ENCODE results near the gene SLC16A10. TPM values are rescaled to one million over a fixed set of nuclear protein-coding genes. Genes with fewer than 3 reads are reported as not detected.
A peak's percentile ranks its signal among the peaks of the same experiment; 100 is the strongest.

Gene SLC16A10
- total RNA-seq, 2 experiments from 2014 or later: 13.4 to 13.8 TPM

GRCh38 chr6:111230351-111231089 is 143.2 kb downstream of the SLC16A10 start:
- peak in 1 of 14 experiments; percentile 13 for DNase-seq
- Mint-ChIP-seq H3K4me1 (ENCODE audit: low read depth) (no peaks in the 10 kb centered on the region), H3K27me3 (no peaks in the 10 kb centered on the region), H3K9me3 (no peaks in the 10 kb centered on the region), H3K27ac (no peak overlapping the region), H3K36me3 (ENCODE audit: low read depth) (no peaks in the 10 kb centered on the region), H3K4me3 (no peak overlapping the region)
- no peaks in the 10 kb centered on the region for H3K4me1 ChIP-seq (ENCODE audit: insufficient read depth, low read length)
- no peak overlapping the region for H3K27ac ChIP-seq (ENCODE audit: low read depth in 1 of 2, low read length in 2 of 2)
- ChIA-PET CTCF (interaction anchor here (1.0 kb wide), 1 partner anchor 8 kb away, joined by 3 read pairs; no protein-coding TSS in a partner anchor), POLR2A (no interaction called here)
- no peaks in the 10 kb centered on the region for H3K9me3 ChIP-seq (ENCODE audit: control insufficient read depth in 1 of 2, insufficient read depth in 1 of 2, low read length in 2 of 2)
- no peak overlapping the region for H3K4me3 ChIP-seq (ENCODE audit: low read length)
- H3K36me3 ChIP-seq (ENCODE audit: insufficient read depth, low read length): no peaks in the 10 kb centered on the region
- ATAC-seq (ENCODE audit: poor library complexity): no peak
- H3K27me3 ChIP-seq (ENCODE audit: control insufficient read depth in 1 of 2, insufficient read depth in 2 of 2, low read length in 2 of 2): no peaks in the 10 kb centered on the region
- no peak for TF ChIP-seq CTCF (IDR thresholded peaks at IDR 0.05)
- intact Hi-C loops (cut with DNase I, micrococcal nuclease): no loop called here

- Mint-ChIP-seq H3K9me3 (peaks cover 1% of the 10 kb centered on the region), H3K4me3 (no peak overlapping the region), H3K4me1 (ENCODE audit: low read depth) (no peaks in the 10 kb centered on the region), H3K27ac (no peak overlapping the region), H3K27me3 (no peaks in the 10 kb centered on the region), H3K36me3 (ENCODE audit: low read depth) (no peaks in the 10 kb centered on the region)
- H3K9me3 ChIP-seq (ENCODE audit: control insufficient read depth in 1 of 2, insufficient read depth in 1 of 2, low read length in 2 of 2): no peaks in the 10 kb centered on the region
- H3K36me3 ChIP-seq (ENCODE audit: insufficient read depth, low read length): no peaks in the 10 kb centered on the region
- no peaks in the 10 kb centered on the region for H3K4me1 ChIP-seq (ENCODE audit: insufficient read depth, low read length)
- ATAC-seq (ENCODE audit: poor library complexity): no peak
- no peak overlapping the region for H3K27ac ChIP-seq (ENCODE audit: low read depth in 1 of 2, low read length in 2 of 2)
- no peaks in the 10 kb centered on the region for H3K27me3 ChIP-seq (ENCODE audit: control insufficient read depth in 1 of 2, insufficient read depth in 2 of 2, low read length in 2 of 2)
- ChIA-PET CTCF (interaction anchor here (1.0 kb wide), 1 partner anchor 8 kb away, joined by 3 read pairs; no protein-coding TSS in a partner anchor), POLR2A (no interaction called here)
- no peak for TF ChIP-seq CTCF (IDR thresholded peaks at IDR 0.05)
- H3K4me3 ChIP-seq (ENCODE audit: low read length): no peak overlapping the region
- intact Hi-C loops (cut with DNase I, micrococcal nuclease): no loop called here
- DNase-seq: no peak
Measured at GRCh38 chr6:111231090-111231459, 143.8 kb downstream of the SLC16A10 start.

- Histone ChIP-seq H3K9me3 (ENCODE audit: control insufficient read depth in 1 of 2, insufficient read depth in 1 of 2, low read length in 2 of 2) (no peaks in the 10 kb centered on the region), H3K27me3 (ENCODE audit: control insufficient read depth in 1 of 2, insufficient read depth in 2 of 2, low read length in 2 of 2) (no peaks in the 10 kb centered on the region), H3K4me3 (ENCODE audit: low read length) (no peak overlapping the region), H3K4me1 (ENCODE audit: insufficient read depth, low read length) (no peaks in the 10 kb centered on the region), H3K36me3 (ENCODE audit: insufficient read depth, low read length) (no peaks in the 10 kb centered on the region), H3K27ac (ENCODE audit: low read depth in 1 of 2, low read length in 2 of 2) (no peak overlapping the region)
- H3K27me3 Mint-ChIP-seq: no peaks in the 10 kb centered on the region
- TF ChIP-seq CTCF (IDR thresholded peaks at IDR 0.05): no peak
- intact Hi-C loops (cut with DNase I, micrococcal nuclease): no loop called here
- POLR2A ChIA-PET: no interaction called here
- no peaks in the 10 kb centered on the region for H3K4me1 Mint-ChIP-seq (ENCODE audit: low read depth)
- DNase-seq (no peak), ATAC-seq (ENCODE audit: poor library complexity) (no peak)
- H3K9me3 Mint-ChIP-seq: peaks cover 2% of the 10 kb centered on the region
- H3K4me3 Mint-ChIP-seq: no peak overlapping the region
- CTCF ChIA-PET: no interaction called here
- H3K36me3 Mint-ChIP-seq (ENCODE audit: low read depth): no peaks in the 10 kb centered on the region
- H3K27ac Mint-ChIP-seq: no peak overlapping the region
Measured at GRCh38 chr6:111237852-111238251, 150.5 kb downstream of the SLC16A10 start.
